ENCODE measurements around the gene SYNJ2. TPM values are rescaled to one million over a fixed set of nuclear protein-coding genes. Genes with fewer than 3 reads are reported as not detected.

Gene SYNJ2
- total RNA-seq, 1 donor from 2014 or later, result 8.2 TPM

DNA sequence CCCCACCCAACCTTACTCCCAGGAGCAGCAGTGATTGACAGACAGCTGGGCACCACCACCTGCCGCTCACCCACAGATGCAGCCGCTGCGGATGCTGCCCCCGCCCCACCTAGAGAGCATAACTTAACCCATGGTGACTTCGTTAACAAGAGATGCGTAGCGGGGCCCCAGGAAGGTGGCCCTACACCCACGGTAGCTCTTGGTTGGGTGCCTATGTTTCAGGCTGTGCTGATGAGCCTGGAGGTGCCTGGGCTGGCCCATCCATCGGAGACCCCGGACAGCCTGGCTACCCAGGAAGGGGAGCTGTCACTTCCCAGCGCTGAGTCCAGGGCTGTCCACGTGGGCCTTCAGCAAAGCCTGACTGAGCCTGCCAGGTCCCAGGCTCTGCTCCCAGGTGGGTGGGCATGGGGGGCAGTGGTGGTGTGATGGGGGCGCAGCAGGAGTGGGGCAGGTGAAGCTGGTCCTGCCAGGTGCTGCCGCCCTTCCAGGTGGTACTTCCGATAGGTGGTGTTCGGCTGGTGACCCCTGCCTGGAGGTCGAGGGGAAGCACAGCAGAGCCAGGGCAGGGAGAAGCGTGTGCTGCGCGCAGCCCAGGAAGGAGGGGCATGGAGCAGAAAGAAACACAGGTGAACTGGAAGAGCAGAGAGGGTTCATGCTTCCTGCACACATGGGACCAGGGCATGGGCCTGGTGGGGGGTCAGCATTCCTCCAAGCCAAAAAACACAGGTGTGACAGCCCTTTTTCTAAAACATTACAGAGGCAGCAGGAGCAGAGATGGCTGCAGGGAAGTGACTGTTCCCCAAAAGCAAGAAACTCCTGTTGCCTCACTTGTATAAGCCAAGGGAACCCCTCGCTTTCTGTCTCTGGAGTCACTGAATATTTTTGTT is 56.9 kb downstream of the SYNJ2 start:
- DNase-seq (ENCODE audit: low read depth) (no peak), FAIRE-seq (no peak)
- no peaks in the 10 kb centered on the region for H3K27me3 ChIP-seq (ENCODE audit: control insufficient read depth, insufficient read depth, low read length)
- no peak overlapping the region for H3K4me3 ChIP-seq (ENCODE audit: low read depth, low read length)
- H3K36me3 ChIP-seq (ENCODE audit: control insufficient read depth, insufficient read depth, low read length), result no peaks in the 10 kb centered on the region
- TF ChIP-seq, protein P1, sequence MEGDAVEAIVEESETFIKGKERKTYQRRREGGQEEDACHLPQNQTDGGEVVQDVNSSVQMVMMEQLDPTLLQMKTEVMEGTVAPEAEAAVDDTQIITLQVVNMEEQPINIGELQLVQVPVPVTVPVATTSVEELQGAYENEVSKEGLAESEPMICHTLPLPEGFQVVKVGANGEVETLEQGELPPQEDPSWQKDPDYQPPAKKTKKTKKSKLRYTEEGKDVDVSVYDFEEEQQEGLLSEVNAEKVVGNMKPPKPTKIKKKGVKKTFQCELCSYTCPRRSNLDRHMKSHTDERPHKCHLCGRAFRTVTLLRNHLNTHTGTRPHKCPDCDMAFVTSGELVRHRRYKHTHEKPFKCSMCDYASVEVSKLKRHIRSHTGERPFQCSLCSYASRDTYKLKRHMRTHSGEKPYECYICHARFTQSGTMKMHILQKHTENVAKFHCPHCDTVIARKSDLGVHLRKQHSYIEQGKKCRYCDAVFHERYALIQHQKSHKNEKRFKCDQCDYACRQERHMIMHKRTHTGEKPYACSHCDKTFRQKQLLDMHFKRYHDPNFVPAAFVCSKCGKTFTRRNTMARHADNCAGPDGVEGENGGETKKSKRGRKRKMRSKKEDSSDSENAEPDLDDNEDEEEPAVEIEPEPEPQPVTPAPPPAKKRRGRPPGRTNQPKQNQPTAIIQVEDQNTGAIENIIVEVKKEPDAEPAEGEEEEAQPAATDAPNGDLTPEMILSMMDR (IDR thresholded peaks at IDR 0.05; ENCODE audit: insufficient read depth, low read length, severe bottlenecking), result no peak

- Histone ChIP-seq H3K27me3 (ENCODE audit: control insufficient read depth, insufficient read depth, low read length) (no peaks in the 10 kb centered on the region), H3K36me3 (ENCODE audit: control insufficient read depth, insufficient read depth, low read length) (no peaks in the 10 kb centered on the region), H3K4me3 (ENCODE audit: low read depth, low read length) (no peak overlapping the region)
- TF ChIP-seq, protein P1 (IDR thresholded peaks at IDR 0.05; ENCODE audit: insufficient read depth, low read length, severe bottlenecking), result no peak
- FAIRE-seq, result no peak
- DNase-seq (ENCODE audit: low read depth), result no peak
Observed at GRCh38 chr6:158039178-158039557, 57.5 kb downstream of the SYNJ2 start.

DNA sequence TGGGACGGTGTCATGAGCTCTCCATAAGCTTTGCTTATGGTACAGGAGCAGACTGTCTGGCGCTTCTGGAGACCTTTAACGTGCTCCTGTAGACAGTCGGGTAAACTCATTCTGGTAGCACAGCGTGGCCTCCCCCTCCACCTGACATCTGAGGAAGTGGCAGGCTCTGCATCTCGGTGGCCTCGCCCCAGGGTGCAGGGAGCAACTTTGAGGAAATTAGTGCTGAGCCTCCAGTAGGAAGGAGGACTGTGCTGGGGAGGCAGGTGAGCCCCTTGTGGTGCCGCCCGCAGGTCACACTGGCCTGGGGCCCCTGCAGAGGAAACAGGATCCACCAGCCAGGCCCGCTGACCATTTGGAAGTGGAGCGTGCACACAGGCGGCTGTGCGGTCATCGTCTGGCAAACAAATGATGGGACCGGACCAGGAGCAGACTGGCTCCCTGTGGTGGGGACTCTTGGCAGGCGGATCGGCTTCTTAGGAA is 57.9 kb downstream of the SYNJ2 start:
- Histone ChIP-seq H3K27me3 (ENCODE audit: control insufficient read depth, insufficient read depth, low read length) (no peaks in the 10 kb centered on the region), H3K36me3 (ENCODE audit: control insufficient read depth, insufficient read depth, low read length) (no peaks in the 10 kb centered on the region), H3K4me3 (ENCODE audit: low read depth, low read length) (no peak overlapping the region)
- FAIRE-seq (no peak), DNase-seq (ENCODE audit: low read depth) (no peak)
- TF ChIP-seq, protein P1 (IDR thresholded peaks at IDR 0.05; ENCODE audit: insufficient read depth, low read length, severe bottlenecking), result no peak

DNA sequence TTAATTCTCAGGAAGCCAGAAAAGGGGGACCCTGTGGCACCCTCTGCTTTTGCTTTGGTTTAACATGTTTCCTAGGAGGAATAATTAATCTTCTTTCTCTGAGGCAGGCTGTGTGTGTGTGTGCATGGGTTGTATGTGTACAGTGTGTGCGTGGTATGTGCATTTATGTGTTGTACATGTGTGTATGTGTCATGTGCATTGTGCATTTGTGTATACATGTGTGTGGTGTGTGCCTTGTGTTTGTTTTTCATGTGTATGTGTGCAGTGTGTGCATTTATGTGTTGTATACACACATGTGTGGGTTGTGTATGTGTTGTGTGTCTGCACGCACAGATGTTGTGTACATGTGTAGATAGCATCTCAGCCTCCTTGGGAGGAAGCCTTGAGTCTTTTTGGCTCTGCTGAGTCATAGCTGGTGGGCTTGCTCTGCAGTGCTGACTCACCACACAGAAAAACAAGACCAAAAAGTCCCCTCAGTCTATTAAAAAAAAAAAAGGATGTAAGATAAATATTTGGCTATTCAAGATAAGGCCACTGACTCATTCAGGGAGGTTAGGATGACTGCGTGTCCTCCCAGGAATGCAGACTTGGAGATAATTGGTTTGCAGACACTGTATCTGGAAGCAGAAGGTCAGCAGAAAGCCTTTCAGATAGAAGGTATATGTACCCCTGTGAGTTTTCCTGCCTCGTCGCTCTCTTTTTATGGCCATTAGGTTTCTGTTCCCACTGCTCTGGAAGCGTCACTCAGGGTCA is 58.6 kb downstream of the SYNJ2 start:
- peak; percentile 96 for DNase-seq (ENCODE audit: low read depth)
- no peak overlapping the region for H3K4me3 ChIP-seq (ENCODE audit: low read depth, low read length)
- TF ChIP-seq, protein P1 (IDR thresholded peaks at IDR 0.05; ENCODE audit: insufficient read depth, low read length, severe bottlenecking), result no peak
- FAIRE-seq, result peak; percentile 13
- no peaks in the 10 kb centered on the region for H3K36me3 ChIP-seq (ENCODE audit: control insufficient read depth, insufficient read depth, low read length)
- H3K27me3 ChIP-seq (ENCODE audit: control insufficient read depth, insufficient read depth, low read length), result no peaks in the 10 kb centered on the region

GRCh38 chr6:158040804-158041347 is 59.2 kb downstream of the SYNJ2 start:
- no peaks in the 10 kb centered on the region for H3K36me3 ChIP-seq (ENCODE audit: control insufficient read depth, insufficient read depth, low read length)
- no peak for FAIRE-seq
- H3K4me3 ChIP-seq (ENCODE audit: low read depth, low read length), result no peak overlapping the region
- TF ChIP-seq, protein P1 (IDR thresholded peaks at IDR 0.05; ENCODE audit: insufficient read depth, low read length, severe bottlenecking), result no peak
- DNase-seq (ENCODE audit: low read depth), result no peak
- no peaks in the 10 kb centered on the region for H3K27me3 ChIP-seq (ENCODE audit: control insufficient read depth, insufficient read depth, low read length)

Measured in bronchial epithelial cell (primary cell).